CD14-positive monocyte (primary cell): ENCODE results near the gene ALG14. TPM values are rescaled to one million over a fixed set of nuclear protein-coding genes. Genes with fewer than 3 reads are reported as not detected.
A peak's percentile ranks its signal among the peaks of the same experiment; 100 is the strongest.

ENCODE experiments used
- DNase-seq, 3 donors: peaks; one replicate each; pipeline ENCODE4 v3.0.0-alpha.2; 2011 to 2022
- H2AFZ ChIP-seq: 2 replicates; pipeline ENCODE4 v1.6.0; 2012; ENCODE audit warnings: mild to moderate bottlenecking, low read depth, low read length, inconsistent platforms; ENCODE audit not compliant: insufficient read depth, poor library complexity, severe bottlenecking
- H3K27ac ChIP-seq, 2 donors: 1 replicate in 1 of 2; 2 replicates in 1 of 2; pipeline ENCODE4 v1.5.1; 2012 to 2013; ENCODE audit warnings: low read length in 2 of 2, control low read depth in 1 of 2, inconsistent platforms in 1 of 2, low read depth in 1 of 2, mild to moderate bottlenecking in 1 of 2
- H3K27me3 ChIP-seq, 2 donors: one replicate each; pipeline versions ENCODE4 v1.6.0 to v1.6.1; 2011 to 2013; ENCODE audit warnings: low read length in 2 of 2; ENCODE audit not compliant: control insufficient read depth in 2 of 2, insufficient read depth in 2 of 2
- H3K36me3 ChIP-seq, 2 donors: replicated peaks in 1 of 2; 1 replicate in 1 of 2; 2 replicates in 1 of 2; pipeline versions ENCODE4 v1.5.1 to v1.6.1; 2012 to 2013; ENCODE audit warnings: low read length in 2 of 2, control low read depth in 1 of 2, inconsistent platforms in 1 of 2, mild to moderate bottlenecking in 1 of 2; ENCODE audit not compliant: insufficient read depth in 2 of 2, control insufficient read depth in 1 of 2
- H3K4me1 ChIP-seq, 2 donors: 1 replicate in 1 of 2; 2 replicates in 1 of 2; pipeline versions ENCODE4 v1.5.1 to v1.6.1; 2012 to 2013; ENCODE audit warnings: low read length in 2 of 2, control low read depth in 1 of 2, inconsistent platforms in 1 of 2, mild to moderate bottlenecking in 1 of 2, moderate library complexity in 1 of 2; ENCODE audit not compliant: insufficient read depth in 2 of 2, control insufficient read depth in 1 of 2
- H3K4me2 ChIP-seq: replicated peaks from 2 replicates; pipeline ENCODE3; 2012; ENCODE audit warnings: low read length, moderate library complexity, mild to moderate bottlenecking; ENCODE audit not compliant: poor library complexity, severe bottlenecking; ENCODE audit errors: extremely low read depth
- H3K4me3 ChIP-seq, 3 experiments: fragments of 200-600 bp in 1 of 3; sonication (generic) in 1 of 3; replicated peaks in 1 of 3; 1 replicate in 2 of 3; 2 replicates in 1 of 3; pipeline ENCODE4 v1.5.1; 2011 to 2013; ENCODE audit warnings: low read length in 3 of 3, mild to moderate bottlenecking in 3 of 3, control low read depth in 2 of 3, low read depth in 2 of 3, inconsistent platforms in 1 of 3, moderate library complexity in 1 of 3
- H3K79me2 ChIP-seq: 2 replicates; pipeline ENCODE4 v1.6.0; 2012; ENCODE audit warnings: mild to moderate bottlenecking, control low read depth, inconsistent platforms, low read length, moderate library complexity; ENCODE audit not compliant: insufficient read depth
- H3K9ac ChIP-seq: 2 replicates; pipeline ENCODE4 v1.6.0; 2017; ENCODE audit warnings: low read length, mild to moderate bottlenecking; ENCODE audit not compliant: insufficient read depth, poor library complexity, severe bottlenecking
- H3K9me3 ChIP-seq, 2 donors: replicated peaks in 1 of 2; 1 replicate in 1 of 2; 2 replicates in 1 of 2; pipeline versions ENCODE4 v1.5.1 to v1.6.1; 2012 to 2013; ENCODE audit warnings: low read length in 2 of 2, control low read depth in 1 of 2; ENCODE audit not compliant: control insufficient read depth in 1 of 2, insufficient read depth in 1 of 2
- H4K20me1 ChIP-seq: 2 replicates; pipeline ENCODE4 v1.6.0; 2012; ENCODE audit warnings: mild to moderate bottlenecking, low read length, control low read depth, moderate library complexity; ENCODE audit not compliant: insufficient read depth
- H3K27ac Mint-ChIP-seq, 7 donors: one replicate each; pipeline ENCODE4 v1.8.0; 2020; ENCODE audit warnings: mild to moderate bottlenecking in 7 of 7, mixed read lengths in 7 of 7, moderate library complexity in 6 of 7, inconsistent platforms in 2 of 7
- H3K27me3 Mint-ChIP-seq, 3 donors: one replicate each; pipeline ENCODE4 v1.8.0; 2021 to 2022; ENCODE audit warnings: low read depth in 3 of 3, mild to moderate bottlenecking in 3 of 3, mixed read lengths in 3 of 3, moderate library complexity in 3 of 3, inconsistent platforms in 1 of 3
- H3K36me3 Mint-ChIP-seq, 2 donors: one replicate each; pipeline ENCODE4 v1.8.0; 2020; ENCODE audit warnings: mixed read lengths in 2 of 2, inconsistent platforms in 1 of 2, mild to moderate bottlenecking in 1 of 2
- H3K4me1 Mint-ChIP-seq: one replicate; pipeline ENCODE4 v1.8.0; 2020; ENCODE audit warnings: mild to moderate bottlenecking, mixed read lengths
- H3K4me3 Mint-ChIP-seq, 2 donors: one replicate each; pipeline ENCODE4 v1.8.0; 2020; ENCODE audit warnings: mild to moderate bottlenecking in 2 of 2, mixed read lengths in 2 of 2, moderate library complexity in 1 of 2
- H3K9me3 Mint-ChIP-seq, 7 donors: one replicate each; pipeline ENCODE4 v1.8.0; 2020 to 2022; ENCODE audit warnings: mixed read lengths in 7 of 7, mild to moderate bottlenecking in 6 of 7, moderate library complexity in 6 of 7, inconsistent platforms in 2 of 7
- WGBS: methylation state at CpG from one replicate; pipeline ENCODE4 v1.1.5; 2013; ENCODE audit warnings: missing lambda C conversion rate; ENCODE audit not compliant: insufficient coverage; 5-methylcytosine and 5-hydroxymethylcytosine counted together
- intact Hi-C, 2 donors: fragments of 100-400 bp; cut with micrococcal nuclease; formaldehyde crosslinking; loops; one replicate each; pipeline versions ENCODE4 v1.15.0 to v1.15.1; 2023
- polyA plus RNA-seq, 3 donors: library from polyadenylated mRNA; depleted of rRNA in 1 of 3; unstranded in 2 of 3; stranded (reverse) in 1 of 3; fragments of 300-500 nt in 2 of 3; fragments of >200 nt in 1 of 3; fragmentation: Illumina TruSeq in 2 of 3; gene quantifications; 1 replicate in 2 of 3; 2 replicates in 1 of 3; pipeline ENCODE4 v1.2.3, GENCODE V29; 2012 to 2021
- TF ChIP-seq, protein P1 (sequence below): fragments of 200-600 bp; IDR thresholded peaks from one replicate; pipeline ENCODE4 v1.8.0; 2022; ENCODE audit warnings: antibody characterized with exemption, mild to moderate bottlenecking

The ALG14 gene
- polyA plus RNA-seq, 3 donors, result 0.27 to 5.5 (median 4.4) TPM

GRCh38 chr1:94962409-94963265 lies 110.1 kb downstream of the ALG14 start:
- Histone ChIP-seq H3K9me3 (no peaks in the 10 kb centered on the region), H4K20me1 (no peaks in the 10 kb centered on the region), H3K9ac (peak overlapping the region; percentile 59), H3K4me1 (peaks cover 11 to 13% of the 10 kb centered on the region in 2 donors), H3K27ac (peak overlapping the region in 1 of 2 donors; percentile 79), H3K79me2 (no peaks in the 10 kb centered on the region), H3K4me3 (peak overlapping the region; percentile 35 to 73 (median 67)), H3K27me3 (no peaks in the 10 kb centered on the region), H3K36me3 (no peaks in the 10 kb centered on the region), H3K4me2 (peak overlapping the region; percentile 63), H2AFZ (peak overlapping the region; percentile 81)
- H3K4me1 Mint-ChIP-seq, result peaks cover 18% of the 10 kb centered on the region
- TF ChIP-seq, protein P1, sequence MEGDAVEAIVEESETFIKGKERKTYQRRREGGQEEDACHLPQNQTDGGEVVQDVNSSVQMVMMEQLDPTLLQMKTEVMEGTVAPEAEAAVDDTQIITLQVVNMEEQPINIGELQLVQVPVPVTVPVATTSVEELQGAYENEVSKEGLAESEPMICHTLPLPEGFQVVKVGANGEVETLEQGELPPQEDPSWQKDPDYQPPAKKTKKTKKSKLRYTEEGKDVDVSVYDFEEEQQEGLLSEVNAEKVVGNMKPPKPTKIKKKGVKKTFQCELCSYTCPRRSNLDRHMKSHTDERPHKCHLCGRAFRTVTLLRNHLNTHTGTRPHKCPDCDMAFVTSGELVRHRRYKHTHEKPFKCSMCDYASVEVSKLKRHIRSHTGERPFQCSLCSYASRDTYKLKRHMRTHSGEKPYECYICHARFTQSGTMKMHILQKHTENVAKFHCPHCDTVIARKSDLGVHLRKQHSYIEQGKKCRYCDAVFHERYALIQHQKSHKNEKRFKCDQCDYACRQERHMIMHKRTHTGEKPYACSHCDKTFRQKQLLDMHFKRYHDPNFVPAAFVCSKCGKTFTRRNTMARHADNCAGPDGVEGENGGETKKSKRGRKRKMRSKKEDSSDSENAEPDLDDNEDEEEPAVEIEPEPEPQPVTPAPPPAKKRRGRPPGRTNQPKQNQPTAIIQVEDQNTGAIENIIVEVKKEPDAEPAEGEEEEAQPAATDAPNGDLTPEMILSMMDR, result no peak
- peak; percentile 20 to 56 (median 46) for DNase-seq
- no peaks in the 10 kb centered on the region for H3K9me3 Mint-ChIP-seq
- peaks cover 0 to 1% (median 0%) of the 10 kb centered on the region in 3 donors for H3K27me3 Mint-ChIP-seq
- intact Hi-C loops, result loop anchor here in 1 of 2 donors (2.0 kb wide), 1 partner anchor 28 kb away; no protein-coding TSS in a partner anchor
- H3K27ac Mint-ChIP-seq, result peak overlapping the region; percentile 8 to 95 (median 83)
- peak overlapping the region; percentile 76 to 96 for H3K4me3 Mint-ChIP-seq
- WGBS, result 0% methylated on average over 6 of the region's 10 CpGs
- H3K36me3 Mint-ChIP-seq, result no peaks in the 10 kb centered on the region

GRCh38 chr1:94961988-94962387 lies 110.8 kb downstream of the ALG14 start:
- no peak for DNase-seq
- Histone ChIP-seq H3K27ac (peak overlapping the region in 1 of 2 donors; percentile 79), H3K4me2 (peak overlapping the region; percentile 63), H3K79me2 (no peaks in the 10 kb centered on the region), H3K9ac (no peak overlapping the region), H3K4me3 (peak overlapping the region in 1 of 3 experiments; percentile 73), H4K20me1 (no peaks in the 10 kb centered on the region), H3K27me3 (no peaks in the 10 kb centered on the region), H3K36me3 (no peaks in the 10 kb centered on the region), H3K9me3 (no peaks in the 10 kb centered on the region), H3K4me1 (peaks cover 11 to 13% of the 10 kb centered on the region in 2 donors), H2AFZ (peak overlapping the region; percentile 81)
- Mint-ChIP-seq H3K4me1 (peaks cover 18% of the 10 kb centered on the region), H3K36me3 (no peaks in the 10 kb centered on the region), H3K27me3 (peaks cover 0 to 1% (median 0%) of the 10 kb centered on the region in 3 donors), H3K4me3 (peak overlapping the region in 1 of 2 donors; percentile 21), H3K9me3 (peaks cover 0 to 2% (median 0%) of the 10 kb centered on the region in 7 donors), H3K27ac (no peak overlapping the region)
- WGBS, result 100% methylated on average over 1 of the region's 3 CpGs
- intact Hi-C loops, result loop anchor here in 1 of 2 donors (2.0 kb wide), 1 partner anchor 27 kb away; no protein-coding TSS in a partner anchor
- TF ChIP-seq, protein P1, result no peak
